Keratinocyte (primary cell): Measurements from ENCODE around the gene CCL2. TPM values are rescaled to one million over a fixed set of nuclear protein-coding genes. Genes with fewer than 3 reads are reported as not detected.

Experiments
- DNase-seq: peaks from one replicate; pipeline ENCODE4 v3.0.0-alpha.2; 2011; ENCODE audit warnings: low read depth, missing footprints, low spot score
- FAIRE-seq: peaks from 2 replicates; lab custom pipeline; 2011; peaks lifted over from hg19 to GRCh38; lab: Jason Lieb, UNC
- H2AFZ ChIP-seq: 2 replicates; pipeline ENCODE4 v1.6.0; 2012; ENCODE audit warnings: low read length, control low read depth, inconsistent platforms; ENCODE audit not compliant: control insufficient read depth
- H3K27ac ChIP-seq: 2 replicates; pipeline ENCODE4 v1.5.1; 2011; ENCODE audit warnings: low read length; ENCODE audit not compliant: control insufficient read depth, insufficient read depth
- H3K27me3 ChIP-seq: 3 replicates; pipeline ENCODE4 v1.6.0; 2011; ENCODE audit warnings: low read length; ENCODE audit not compliant: control insufficient read depth, insufficient read depth; ENCODE audit errors: extremely low read depth
- H3K36me3 ChIP-seq, 2 experiments: 2 replicates in 1 of 2; 3 replicates in 1 of 2; pipeline ENCODE4 v1.5.1; 2011; ENCODE audit warnings: low read length in 2 of 2, mild to moderate bottlenecking in 1 of 2; ENCODE audit not compliant: control insufficient read depth in 2 of 2, insufficient read depth in 2 of 2; ENCODE audit errors: extremely low read depth in 1 of 2
- H3K4me1 ChIP-seq: 3 replicates; pipeline ENCODE4 v1.5.1; 2011; ENCODE audit warnings: low read length; ENCODE audit not compliant: control insufficient read depth, insufficient read depth; ENCODE audit errors: extremely low read depth
- H3K4me2 ChIP-seq: 3 replicates; pipeline ENCODE4 v1.6.0; 2011; ENCODE audit warnings: low read depth, low read length; ENCODE audit not compliant: control insufficient read depth, insufficient read depth; ENCODE audit errors: extremely low read depth
- H3K4me3 ChIP-seq, 3 experiments: fragments of 200-600 bp in 1 of 3; sonication (generic) in 1 of 3; 2 replicates in 2 of 3; 3 replicates in 1 of 3; pipeline ENCODE4 v1.5.1; 2011 to 2016; ENCODE audit warnings: low read length in 3 of 3, mild to moderate bottlenecking in 3 of 3, control low read depth in 2 of 3, inconsistent platforms in 1 of 3, low read depth in 1 of 3, mixed read lengths in 1 of 3, mixed run types in 1 of 3, moderate library complexity in 1 of 3; ENCODE audit not compliant: control insufficient read depth in 2 of 3, insufficient read depth in 2 of 3; ENCODE audit errors: extremely low read depth in 1 of 3
- H3K79me2 ChIP-seq: 2 replicates; pipeline ENCODE4 v1.6.0; 2012; ENCODE audit warnings: low read length; ENCODE audit not compliant: control insufficient read depth, insufficient read depth
- H3K9ac ChIP-seq: 3 replicates; pipeline ENCODE4 v1.6.0; 2011; ENCODE audit warnings: low read length; ENCODE audit not compliant: control insufficient read depth, insufficient read depth; ENCODE audit errors: extremely low read depth
- H3K9me1 ChIP-seq: 3 replicates; pipeline ENCODE4 v1.6.0; 2011; ENCODE audit warnings: low read length; ENCODE audit not compliant: control insufficient read depth, insufficient read depth; ENCODE audit errors: extremely low read depth
- H3K9me3 ChIP-seq: 2 replicates; pipeline ENCODE4 v1.5.1; 2012; ENCODE audit warnings: low read depth, low read length; ENCODE audit not compliant: control insufficient read depth
- H4K20me1 ChIP-seq: 3 replicates; pipeline ENCODE4 v1.6.0; 2011; ENCODE audit warnings: low read length; ENCODE audit not compliant: control insufficient read depth, insufficient read depth; ENCODE audit errors: extremely low read depth
- EZH2 ChIP-seq: IDR thresholded peaks from one replicate; pipeline ENCODE4 v1.6.1; 2012; ENCODE audit warnings: inconsistent platforms, mild to moderate bottlenecking, low read length, moderate library complexity
- dilution Hi-C: fragments of 300-500 bp; cut with MboI; formaldehyde crosslinking; loops from one replicate; pipeline ENCODE4 v1.7.0; 2020; ENCODE audit warnings: low sequenced_read_pairs; ENCODE audit not compliant: extremely low pct_ligation_motif_present
- polyA plus RNA-seq, 5 experiments: library from polyadenylated mRNA; depleted of rRNA in 3 of 5; stranded (reverse) in 3 of 5; stranded (forward) in 1 of 5; unstranded in 1 of 5; fragments of >200 nt; gene quantifications; 1 replicate in 1 of 5; 2 replicates in 3 of 5; 3 replicates in 1 of 5; pipeline versions ENCODE4 v1.2.1 to v1.2.3, GENCODE V29; 2011 to 2012; ENCODE audit warnings: missing spikeins in 2 of 5, low read depth in 1 of 5, low replicate concordance in 1 of 5
- TF ChIP-seq, protein P1 (sequence below), 3 experiments: IDR thresholded peaks in 1 of 3; conservative IDR thresholded peaks in 1 of 3; optimal IDR thresholded peaks in 1 of 3; 2 replicates in 2 of 3; 3 replicates in 1 of 3; pipeline versions ENCODE3 to v1.5.1; 2011; ENCODE audit warnings: low read length in 3 of 3, mild to moderate bottlenecking in 3 of 3, moderate library complexity in 2 of 3, control low read depth in 1 of 3, inconsistent platforms in 1 of 3; ENCODE audit not compliant: insufficient read depth in 2 of 3; ENCODE audit errors: extremely low read depth in 1 of 3

CCL2 gene
- polyA plus RNA-seq, 1 donor (not counting 4 experiments of a cell fraction or from before 2014, with no cell fraction given), result 0.24 TPM

DNA sequence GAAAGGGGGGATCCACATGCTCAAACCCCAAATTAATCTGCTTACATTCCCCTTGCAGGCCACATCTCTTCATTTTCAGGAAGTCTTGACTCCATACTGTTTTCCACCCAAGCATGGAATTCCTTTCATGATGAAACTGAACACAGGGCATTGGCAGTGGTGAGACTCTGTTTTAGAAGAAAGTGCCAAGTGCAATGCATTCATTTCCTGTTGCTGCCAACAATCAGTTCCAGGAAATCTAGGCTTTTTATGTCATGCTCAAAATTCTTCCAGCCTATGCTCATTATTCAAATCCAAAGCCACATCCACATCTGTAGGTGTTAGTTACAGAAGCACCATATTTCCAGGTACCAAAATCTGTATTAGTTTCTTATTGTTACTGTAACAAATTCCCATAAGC, 4.1 kb downstream of the CCL2 start:
- FAIRE-seq, result peak; percentile 20

DNA sequence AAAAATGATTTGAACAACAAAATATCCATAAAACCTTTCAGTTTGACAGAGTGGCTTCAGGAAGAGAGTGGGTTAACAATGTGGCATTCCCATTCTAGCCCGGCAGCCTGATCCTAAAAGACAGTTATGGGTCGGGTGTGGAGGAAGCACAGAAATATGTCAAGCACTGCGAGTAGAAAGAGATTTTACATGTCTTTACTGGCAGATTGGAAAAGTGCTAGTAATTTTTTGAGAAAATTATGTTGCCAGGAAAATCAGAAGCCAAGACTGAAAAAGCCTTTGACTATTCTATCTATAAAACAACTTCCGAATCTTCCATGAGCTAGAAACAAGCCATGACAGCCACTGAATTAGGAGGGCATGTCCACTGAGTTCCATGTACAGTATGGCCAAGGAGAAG, 5.8 kb downstream of the CCL2 start:
- Histone ChIP-seq H3K27ac (no peak overlapping the region), H3K27me3 (peaks cover 9% of the 10 kb centered on the region), H3K9me3 (no peaks in the 10 kb centered on the region), H2AFZ (no peak overlapping the region), H3K79me2 (no peaks in the 10 kb centered on the region), H3K9ac (no peak overlapping the region), H3K9me1 (no peaks in the 10 kb centered on the region), H3K36me3 (no peaks in the 10 kb centered on the region), H3K4me1 (no peaks in the 10 kb centered on the region), H3K4me3 (no peak overlapping the region), H3K4me2 (no peak overlapping the region), H4K20me1 (no peaks in the 10 kb centered on the region)
- dilution Hi-C loops, result no loop called here
- DNase-seq, result no peak
- FAIRE-seq, result no peak
- TF ChIP-seq, protein P1, sequence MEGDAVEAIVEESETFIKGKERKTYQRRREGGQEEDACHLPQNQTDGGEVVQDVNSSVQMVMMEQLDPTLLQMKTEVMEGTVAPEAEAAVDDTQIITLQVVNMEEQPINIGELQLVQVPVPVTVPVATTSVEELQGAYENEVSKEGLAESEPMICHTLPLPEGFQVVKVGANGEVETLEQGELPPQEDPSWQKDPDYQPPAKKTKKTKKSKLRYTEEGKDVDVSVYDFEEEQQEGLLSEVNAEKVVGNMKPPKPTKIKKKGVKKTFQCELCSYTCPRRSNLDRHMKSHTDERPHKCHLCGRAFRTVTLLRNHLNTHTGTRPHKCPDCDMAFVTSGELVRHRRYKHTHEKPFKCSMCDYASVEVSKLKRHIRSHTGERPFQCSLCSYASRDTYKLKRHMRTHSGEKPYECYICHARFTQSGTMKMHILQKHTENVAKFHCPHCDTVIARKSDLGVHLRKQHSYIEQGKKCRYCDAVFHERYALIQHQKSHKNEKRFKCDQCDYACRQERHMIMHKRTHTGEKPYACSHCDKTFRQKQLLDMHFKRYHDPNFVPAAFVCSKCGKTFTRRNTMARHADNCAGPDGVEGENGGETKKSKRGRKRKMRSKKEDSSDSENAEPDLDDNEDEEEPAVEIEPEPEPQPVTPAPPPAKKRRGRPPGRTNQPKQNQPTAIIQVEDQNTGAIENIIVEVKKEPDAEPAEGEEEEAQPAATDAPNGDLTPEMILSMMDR (optimal IDR thresholded peaks at IDR 0.05 in 1 of 3, IDR thresholded peaks at IDR 0.05 in 1 of 3, conservative IDR thresholded peaks at IDR 0.05 in 1 of 3; ENCODE audit: extremely low read depth in 1 of 3, insufficient read depth in 2 of 3, low read length in 3 of 3), result no peak
- TF ChIP-seq EZH2, result no peak

More for the DNA sequence above, 4.1 kb downstream of the CCL2 start:
- no peaks in the 10 kb centered on the region for H3K9me3 ChIP-seq
- peaks cover 14% of the 10 kb centered on the region for H3K4me1 ChIP-seq
- dilution Hi-C loops, result no loop called here
- H3K9ac ChIP-seq, result no peak overlapping the region
- no peak for DNase-seq
- no peaks in the 10 kb centered on the region for H3K9me1 ChIP-seq
- no peaks in the 10 kb centered on the region for H4K20me1 ChIP-seq
- H3K79me2 ChIP-seq, result no peaks in the 10 kb centered on the region
- H3K4me2 ChIP-seq, result no peak overlapping the region
- H3K36me3 ChIP-seq, result no peaks in the 10 kb centered on the region
- H3K4me3 ChIP-seq, result no peak overlapping the region
- TF ChIP-seq, protein P1 (optimal IDR thresholded peaks at IDR 0.05 in 1 of 3, IDR thresholded peaks at IDR 0.05 in 1 of 3, conservative IDR thresholded peaks at IDR 0.05 in 1 of 3; ENCODE audit: extremely low read depth in 1 of 3, insufficient read depth in 2 of 3, low read length in 3 of 3), result no peak
- TF ChIP-seq EZH2, result no peak
- peaks cover 9% of the 10 kb centered on the region for H3K27me3 ChIP-seq
- H2AFZ ChIP-seq, result no peak overlapping the region
- no peak overlapping the region for H3K27ac ChIP-seq
